ENCODE data around the gene MTRFR.

MTRFR gene

DNA sequence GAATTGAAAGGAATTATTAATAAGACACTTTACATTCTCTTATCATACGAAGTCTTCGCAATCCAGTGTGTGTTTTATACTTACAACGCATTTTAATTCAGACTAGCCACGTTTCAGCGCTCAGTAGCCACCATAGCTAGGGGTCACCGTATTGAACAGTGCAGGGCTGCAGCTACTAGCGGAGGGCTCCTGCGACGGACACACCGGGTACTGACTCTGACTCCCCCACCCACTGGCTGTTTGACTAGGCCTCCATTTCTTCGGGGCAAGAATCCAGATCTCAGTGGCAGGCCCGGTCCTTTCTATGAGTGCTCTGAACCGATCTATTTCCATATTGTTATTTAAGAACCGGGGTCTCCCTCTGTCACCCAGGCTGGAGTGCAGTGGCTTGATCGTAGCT lies 39.9 kb downstream of the MTRFR start:
- no peak overlapping the region for H3K4me3 ChIP-seq (ENCODE audit: low read depth, low read length)
- TF ChIP-seq, protein P1, sequence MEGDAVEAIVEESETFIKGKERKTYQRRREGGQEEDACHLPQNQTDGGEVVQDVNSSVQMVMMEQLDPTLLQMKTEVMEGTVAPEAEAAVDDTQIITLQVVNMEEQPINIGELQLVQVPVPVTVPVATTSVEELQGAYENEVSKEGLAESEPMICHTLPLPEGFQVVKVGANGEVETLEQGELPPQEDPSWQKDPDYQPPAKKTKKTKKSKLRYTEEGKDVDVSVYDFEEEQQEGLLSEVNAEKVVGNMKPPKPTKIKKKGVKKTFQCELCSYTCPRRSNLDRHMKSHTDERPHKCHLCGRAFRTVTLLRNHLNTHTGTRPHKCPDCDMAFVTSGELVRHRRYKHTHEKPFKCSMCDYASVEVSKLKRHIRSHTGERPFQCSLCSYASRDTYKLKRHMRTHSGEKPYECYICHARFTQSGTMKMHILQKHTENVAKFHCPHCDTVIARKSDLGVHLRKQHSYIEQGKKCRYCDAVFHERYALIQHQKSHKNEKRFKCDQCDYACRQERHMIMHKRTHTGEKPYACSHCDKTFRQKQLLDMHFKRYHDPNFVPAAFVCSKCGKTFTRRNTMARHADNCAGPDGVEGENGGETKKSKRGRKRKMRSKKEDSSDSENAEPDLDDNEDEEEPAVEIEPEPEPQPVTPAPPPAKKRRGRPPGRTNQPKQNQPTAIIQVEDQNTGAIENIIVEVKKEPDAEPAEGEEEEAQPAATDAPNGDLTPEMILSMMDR (conservative IDR thresholded peaks at IDR 0.05; ENCODE audit: low read depth, low read length), result no peak
- DNase-seq (ENCODE audit: low read depth), result no peak

DNA sequence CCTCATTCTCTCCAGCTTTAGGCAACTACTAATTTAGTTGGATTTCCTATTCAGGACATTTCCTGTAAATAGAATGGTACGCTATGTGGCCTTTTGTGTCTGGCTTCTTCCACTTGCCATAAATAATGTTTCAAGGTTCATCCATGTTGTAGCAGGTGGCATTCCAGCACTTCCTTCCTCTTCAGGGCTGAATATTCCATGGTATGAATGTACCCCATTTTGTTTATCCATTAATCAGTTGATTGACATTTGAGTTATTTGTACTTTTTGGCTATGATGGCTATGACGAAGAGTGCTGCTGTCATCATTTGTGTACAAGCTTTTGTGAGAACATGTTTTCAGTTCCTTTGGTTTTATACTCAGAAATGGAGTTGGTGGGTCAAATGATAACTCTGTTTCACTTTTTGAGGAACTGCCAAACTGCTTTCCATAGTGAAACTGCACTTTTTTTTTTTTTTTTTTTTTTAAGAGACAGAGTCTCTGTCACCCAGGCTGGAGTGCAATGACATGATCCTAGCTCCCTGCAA lies 44.9 kb downstream of the MTRFR start:
- no peak for DNase-seq (ENCODE audit: low read depth)
- TF ChIP-seq, protein P1 (conservative IDR thresholded peaks at IDR 0.05; ENCODE audit: low read depth, low read length), result no peak
- H3K4me3 ChIP-seq (ENCODE audit: low read depth, low read length), result no peak overlapping the region

DNA sequence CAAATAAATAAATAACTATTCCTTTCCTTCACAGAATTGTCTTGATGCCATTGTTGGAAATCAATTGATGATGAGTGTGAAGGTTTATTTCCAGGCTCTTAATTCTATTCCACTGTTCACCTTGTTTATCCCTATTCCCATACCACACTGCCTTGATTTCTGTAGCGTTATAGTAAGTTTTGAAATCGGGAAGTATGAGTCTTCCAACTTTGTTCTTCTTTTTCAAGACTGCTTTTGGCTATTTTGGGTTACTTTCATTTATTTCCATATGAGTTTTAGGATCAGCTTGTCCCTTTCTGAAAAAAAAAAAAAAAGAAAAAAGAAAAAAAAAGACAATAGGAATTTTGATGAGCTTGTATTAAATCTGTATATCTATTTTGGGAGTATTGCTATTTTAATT lies 47.7 kb downstream of the MTRFR start:
- no peak overlapping the region for H3K4me3 ChIP-seq (ENCODE audit: low read depth, low read length)
- TF ChIP-seq, protein P1 (conservative IDR thresholded peaks at IDR 0.05; ENCODE audit: low read depth, low read length), result no peak
- no peak for DNase-seq (ENCODE audit: low read depth)

DNA sequence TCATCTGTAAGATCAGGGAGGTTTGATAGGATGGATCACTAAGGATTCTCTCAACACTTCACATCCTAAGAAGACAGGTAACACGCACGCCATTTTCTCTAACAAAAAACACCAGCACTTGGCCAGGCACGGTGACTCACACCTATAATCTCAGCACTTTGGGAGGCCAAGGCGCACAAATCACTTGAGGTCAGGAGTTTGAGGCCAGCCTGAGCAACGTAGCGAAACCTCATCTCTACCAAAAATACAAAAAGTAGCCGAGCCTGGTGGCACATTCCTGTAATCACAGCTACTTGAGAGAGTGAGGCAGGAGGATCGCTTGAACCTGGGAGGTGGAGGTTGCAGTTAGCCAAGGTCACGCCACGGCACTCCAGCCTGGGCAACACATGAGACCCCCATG lies 48.9 kb downstream of the MTRFR start:
- TF ChIP-seq, protein P1 (conservative IDR thresholded peaks at IDR 0.05; ENCODE audit: low read depth, low read length), result no peak

DNA sequence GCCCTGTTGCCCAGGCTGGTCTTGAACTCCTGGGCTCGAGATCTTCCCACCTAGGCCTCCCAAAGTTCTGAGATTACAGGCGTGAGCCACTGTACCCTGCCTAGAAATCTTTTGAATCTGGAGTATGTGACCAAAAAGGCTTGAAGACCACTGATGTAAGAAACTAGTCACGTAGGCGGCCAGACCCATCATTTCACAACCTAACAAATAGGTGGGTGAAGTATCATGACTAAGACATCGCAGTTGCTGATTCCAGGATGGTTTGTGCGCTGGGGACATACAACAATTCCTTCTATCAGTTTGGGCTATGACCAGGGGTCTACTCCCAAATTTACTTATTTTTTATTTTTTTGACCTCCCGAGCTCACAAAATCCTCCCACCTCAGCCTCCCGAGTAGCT lies 50.2 kb downstream of the MTRFR start:
- TF ChIP-seq, protein P1 (conservative IDR thresholded peaks at IDR 0.05; ENCODE audit: low read depth, low read length), result no peak
- H3K4me3 ChIP-seq (ENCODE audit: low read depth, low read length), result no peak overlapping the region
- DNase-seq (ENCODE audit: low read depth), result no peak

More for the DNA sequence above, 48.9 kb downstream of the MTRFR start:
- no peak overlapping the region for H3K4me3 ChIP-seq (ENCODE audit: low read depth, low read length)
- DNase-seq (ENCODE audit: low read depth), result no peak

DNA sequence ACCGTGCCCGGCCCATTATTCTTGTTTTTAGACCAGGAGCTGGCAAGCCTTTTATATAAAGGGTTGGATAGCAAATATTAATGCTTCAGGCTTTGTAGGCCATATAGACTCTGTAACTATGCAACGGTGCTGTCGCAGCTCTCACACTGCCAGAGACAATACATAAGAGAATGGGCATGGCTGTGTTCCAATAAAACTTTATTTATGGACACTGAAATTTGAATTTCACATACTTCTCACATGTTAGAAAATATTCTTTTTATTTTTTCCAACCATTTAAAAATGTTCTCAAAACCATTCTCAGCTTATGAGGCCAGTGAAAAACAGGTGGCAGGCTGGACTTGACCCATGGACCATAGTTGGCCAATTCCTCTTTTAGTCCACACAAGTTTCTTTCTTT lies 51.4 kb downstream of the MTRFR start:
- no peak overlapping the region for H3K4me3 ChIP-seq (ENCODE audit: low read depth, low read length)
- TF ChIP-seq, protein P1 (conservative IDR thresholded peaks at IDR 0.05; ENCODE audit: low read depth, low read length), result no peak
- DNase-seq (ENCODE audit: low read depth), result no peak

DNA sequence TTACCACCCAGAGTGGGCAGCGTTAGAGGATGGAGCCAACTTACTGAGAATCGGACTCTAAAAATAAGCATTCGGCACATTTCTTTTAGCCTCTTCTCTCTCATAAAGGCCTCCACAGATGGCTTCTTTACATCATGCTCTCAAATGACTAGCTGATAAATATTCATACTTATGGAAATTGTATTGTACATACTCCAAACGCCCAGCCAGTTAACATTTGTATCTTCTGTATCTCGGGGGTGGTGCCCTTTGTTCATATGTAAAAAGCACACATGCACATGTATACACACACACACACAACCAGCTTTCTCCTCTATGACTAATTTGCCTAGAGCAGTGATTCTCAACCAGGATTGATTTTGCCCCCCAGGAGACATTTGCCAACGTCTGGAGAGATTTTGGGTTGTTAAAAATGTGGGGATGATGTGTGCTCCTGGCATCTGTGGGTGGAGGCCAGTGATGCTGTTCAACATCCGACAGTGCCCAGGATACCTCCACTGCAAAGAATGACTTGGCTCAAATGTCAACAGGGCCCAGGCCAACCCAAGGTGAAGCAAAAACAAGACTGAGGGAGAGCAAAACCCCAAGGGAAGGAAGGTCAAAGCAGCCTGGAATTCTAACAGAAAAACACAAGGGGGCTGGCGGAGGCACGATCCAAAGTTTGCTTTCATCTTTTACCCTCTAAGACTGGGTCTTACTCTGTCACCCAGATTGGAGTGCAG lies 53.6 kb downstream of the MTRFR start:
- no peak for DNase-seq (ENCODE audit: low read depth)
- no peak overlapping the region for H3K4me3 ChIP-seq (ENCODE audit: low read depth, low read length)
- TF ChIP-seq, protein P1 (conservative IDR thresholded peaks at IDR 0.05; ENCODE audit: low read depth, low read length), result no peak

Measured in choroid plexus epithelial cell (primary cell).